CD4-positive, alpha-beta T cell treated with Interleukin-2 at 100 ng/mL for 4 hours (primary cell): ENCODE data around the gene TLR6.
"Not testable (repeated sequence)": the region's sequence is repeated elsewhere in the genome, so short reads cannot be mapped to it uniquely, and the experiment has no call there.

Experiments
- DNase-seq: peaks from one replicate; pipeline ENCODE4 v3.0.0-alpha.2; 2020; ENCODE audit warnings: low spot score

Gene TLR6

DNA sequence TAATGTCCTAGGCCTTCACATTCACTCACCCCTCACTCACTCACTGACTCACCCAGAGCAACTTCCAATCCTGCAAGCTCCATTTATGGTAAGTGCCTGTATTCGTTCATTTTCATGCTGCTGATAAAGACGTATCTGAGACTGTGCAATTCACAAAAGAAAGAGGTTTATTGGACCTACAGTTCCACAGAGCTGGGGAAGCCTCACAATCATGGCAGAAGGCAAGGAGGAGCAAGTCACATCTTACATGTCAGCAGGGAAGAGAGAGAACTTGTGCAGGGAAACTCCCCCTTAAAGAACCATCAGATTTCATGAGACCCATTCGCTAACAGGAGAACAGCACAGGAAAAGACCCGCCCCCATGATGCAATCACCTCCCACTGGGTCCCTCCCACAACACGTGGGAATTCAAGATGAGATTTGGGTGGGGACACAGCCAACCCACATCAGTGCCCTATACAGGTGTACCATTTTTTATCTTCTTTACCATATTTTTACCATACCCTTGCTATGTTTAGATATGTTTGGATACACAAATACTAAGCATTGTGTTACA, 33.8 kb downstream of the TLR6 start:
- no peak for DNase-seq

DNA sequence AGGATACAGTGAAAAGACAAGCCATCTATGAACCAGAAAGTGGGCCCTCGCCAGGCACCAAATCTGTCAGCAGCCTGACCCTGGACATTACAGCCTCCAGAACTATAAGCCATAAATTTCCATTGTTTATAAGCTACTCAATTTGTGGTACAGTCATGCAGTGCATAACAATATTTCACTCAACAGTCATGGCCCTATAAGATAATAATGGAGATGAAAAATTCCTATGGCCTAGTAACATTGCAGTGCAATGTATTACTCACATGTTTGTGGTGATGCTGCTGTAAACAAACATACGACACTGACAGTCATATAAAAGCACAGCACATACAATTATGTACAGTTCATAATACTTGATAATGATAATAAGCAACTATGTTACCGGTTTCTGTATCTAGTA, 34.9 kb downstream of the TLR6 start:
- DNase-seq: no peak

DNA sequence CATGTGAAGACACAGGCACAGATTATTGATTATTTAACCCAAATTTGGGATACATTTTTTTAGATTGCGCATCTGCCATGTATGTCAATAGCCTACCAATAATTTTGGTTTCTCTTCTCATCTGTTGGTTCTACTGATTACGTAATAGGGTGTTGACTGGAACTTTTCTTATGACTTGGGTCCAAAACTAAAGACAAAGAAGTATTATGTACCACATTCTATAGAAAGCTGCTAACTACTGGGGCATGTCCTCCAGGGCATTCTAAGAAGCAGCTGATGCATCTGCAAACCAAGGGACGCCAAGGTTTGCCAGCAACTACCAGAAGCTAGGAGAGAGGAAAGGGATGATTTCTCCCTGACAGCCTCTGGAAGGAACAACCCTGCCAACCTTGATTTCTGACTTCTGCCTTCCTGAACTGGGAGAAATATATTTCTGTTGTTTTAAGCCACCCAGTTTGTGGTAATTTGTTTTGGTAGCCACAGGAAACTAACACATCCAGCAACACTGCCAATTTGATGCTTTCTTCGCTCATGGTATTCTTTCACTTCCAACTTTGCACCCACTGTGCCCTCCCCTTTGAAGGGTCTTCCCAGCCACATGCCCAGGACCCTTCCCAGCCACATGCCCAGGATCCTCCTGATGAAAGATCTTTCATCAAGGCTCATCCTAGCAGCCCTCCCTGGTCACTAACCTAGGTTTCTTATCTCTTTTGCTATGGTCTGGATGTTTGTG, 36.1 kb downstream of the TLR6 start:
- DNase-seq: no peak

DNA sequence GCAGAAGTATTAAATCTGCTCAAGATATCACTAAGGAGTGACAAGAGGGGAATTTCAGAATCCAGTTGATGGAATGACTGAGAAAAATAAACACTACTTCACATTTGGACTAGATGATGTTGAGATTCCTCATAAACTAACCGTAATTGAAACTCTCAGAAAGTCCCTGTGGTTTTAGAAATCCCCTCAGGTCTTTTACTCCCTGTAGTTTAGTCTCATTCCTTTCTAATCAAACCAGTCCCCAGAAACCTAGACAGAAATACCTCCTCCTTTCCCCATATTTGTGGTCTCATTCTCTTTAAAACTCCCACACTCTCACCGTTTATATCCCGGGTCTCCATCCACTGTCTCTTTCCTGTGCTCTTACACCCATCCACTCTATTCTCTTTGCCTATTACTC, 37.0 kb downstream of the TLR6 start:
- no peak for DNase-seq

DNA sequence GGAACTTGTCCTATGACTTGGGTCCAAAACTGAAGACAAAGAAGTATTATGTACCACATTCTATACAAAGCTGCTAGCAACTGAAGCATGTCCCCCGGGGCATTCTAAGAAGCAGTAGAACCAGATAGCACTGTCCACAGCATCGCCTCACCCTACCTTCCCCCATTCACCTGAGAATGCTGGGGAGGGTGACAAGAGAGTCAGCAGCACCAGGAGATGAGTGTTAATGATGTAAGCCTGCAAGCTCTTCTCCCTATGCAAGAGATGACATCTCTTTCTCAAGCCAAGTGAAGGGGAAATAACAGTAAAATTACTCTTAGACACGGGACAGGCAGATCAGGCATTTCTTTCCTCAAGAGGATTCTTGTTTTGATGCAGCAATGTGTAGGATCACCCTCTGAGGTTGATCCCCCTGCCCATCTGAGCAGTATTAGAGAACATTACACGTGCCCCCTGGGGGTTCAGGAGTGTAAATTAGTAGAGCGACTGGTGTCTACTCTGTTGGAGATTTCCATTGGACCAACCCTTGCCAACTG, 38.1 kb downstream of the TLR6 start:
- DNase-seq: no peak

DNA sequence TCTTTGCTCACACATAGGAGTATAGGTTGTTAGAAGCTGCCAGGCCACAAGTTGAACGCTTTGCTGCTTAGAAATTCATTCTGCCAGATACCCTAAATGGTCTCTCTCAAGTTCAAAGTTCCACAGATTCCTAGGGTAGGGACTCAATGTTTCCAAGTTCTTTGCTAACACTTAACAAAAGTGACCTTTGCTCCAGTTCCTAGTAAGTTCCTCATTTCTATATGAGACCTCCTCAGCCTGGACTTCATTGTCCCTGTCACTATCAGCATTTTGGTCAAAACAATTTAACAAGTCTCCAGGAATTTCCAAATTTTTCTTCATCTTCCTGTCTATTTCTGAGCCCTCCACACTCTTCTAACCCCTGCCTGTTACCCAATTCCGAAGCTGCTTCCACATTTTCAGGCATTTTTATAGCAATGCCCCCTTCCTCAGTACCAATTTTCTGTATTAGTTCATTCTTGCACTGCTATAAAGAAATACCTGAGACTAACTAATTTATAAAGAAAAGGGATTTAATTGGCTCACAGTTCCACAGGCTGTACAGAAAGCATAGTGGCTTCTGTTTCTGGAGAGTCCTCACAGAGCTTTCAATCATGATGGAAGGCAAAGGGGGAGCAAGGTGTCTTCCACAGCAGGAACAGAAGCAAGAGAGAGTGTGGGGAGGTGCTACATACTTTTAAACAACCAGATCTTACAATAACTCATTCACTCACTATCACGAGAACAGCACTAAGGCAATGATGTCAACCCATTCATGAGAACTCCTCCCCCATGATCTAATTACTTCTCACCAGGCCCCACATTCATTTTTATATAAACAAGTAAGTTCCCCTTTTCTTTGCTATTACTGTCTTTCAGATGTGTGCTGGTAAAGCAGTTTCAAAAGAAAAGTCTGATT, 40.5 kb downstream of the TLR6 start:
- DNase-seq: no peak

DNA sequence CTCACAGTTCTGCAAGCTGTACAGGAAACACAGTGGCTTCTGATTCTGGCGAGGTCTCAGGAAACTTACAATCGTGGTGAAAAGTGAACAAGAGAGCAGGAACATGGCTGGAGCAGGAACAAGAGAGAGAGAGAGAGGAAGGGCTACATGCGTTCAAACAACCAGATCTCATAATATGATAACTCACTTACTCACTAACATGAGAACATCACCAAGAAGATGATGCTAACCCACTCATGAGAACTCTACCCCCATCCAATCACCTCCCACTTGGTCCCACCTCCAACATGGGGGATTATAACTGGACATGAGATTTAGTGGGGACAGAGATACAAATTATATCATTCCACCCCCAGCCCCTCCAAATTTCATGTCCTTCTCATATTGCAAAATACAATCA, 42.2 kb downstream of the TLR6 start:
- DNase-seq: no peak

DNA sequence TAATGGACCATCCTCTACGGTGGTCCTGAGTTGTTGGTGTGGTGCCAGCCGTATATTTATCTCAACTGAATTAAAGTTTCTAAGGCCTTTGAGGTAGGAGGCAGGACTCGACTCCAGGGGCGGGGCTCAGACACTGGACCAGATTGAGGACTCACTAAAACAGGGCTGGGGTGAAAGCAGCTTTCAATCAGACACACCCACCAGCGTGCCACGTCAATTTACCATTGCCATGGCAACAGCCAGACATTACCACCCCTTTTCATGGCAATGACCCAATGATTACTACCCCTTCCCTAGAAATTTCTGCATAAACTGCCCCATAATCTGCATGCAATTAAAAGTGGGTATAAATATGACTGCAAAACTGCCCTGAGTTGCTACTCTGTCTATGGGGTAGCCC, 45.3 kb downstream of the TLR6 start:
- no peak for DNase-seq

DNA sequence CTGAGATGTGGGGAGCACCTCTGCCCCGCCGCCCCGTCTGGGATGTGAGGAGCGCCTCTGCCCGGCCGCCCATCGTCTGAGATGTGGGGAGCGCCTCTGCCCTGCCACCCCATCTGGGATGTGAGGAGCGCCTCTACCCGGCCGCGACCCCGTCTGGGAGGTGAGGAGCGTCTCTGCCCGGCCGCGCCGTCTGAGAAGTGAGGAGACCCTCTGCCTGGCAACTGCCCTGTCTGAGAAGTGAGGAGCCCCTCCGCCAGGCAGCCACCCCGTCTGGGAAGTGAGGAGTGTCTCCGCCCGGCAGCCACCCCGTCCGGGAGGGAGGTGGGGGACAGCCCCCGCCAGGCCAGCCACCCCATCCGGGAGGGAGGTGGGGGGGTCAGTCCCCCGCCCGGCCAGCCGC, 49.2 kb downstream of the TLR6 start:
- not testable (repeated sequence) for DNase-seq

DNA sequence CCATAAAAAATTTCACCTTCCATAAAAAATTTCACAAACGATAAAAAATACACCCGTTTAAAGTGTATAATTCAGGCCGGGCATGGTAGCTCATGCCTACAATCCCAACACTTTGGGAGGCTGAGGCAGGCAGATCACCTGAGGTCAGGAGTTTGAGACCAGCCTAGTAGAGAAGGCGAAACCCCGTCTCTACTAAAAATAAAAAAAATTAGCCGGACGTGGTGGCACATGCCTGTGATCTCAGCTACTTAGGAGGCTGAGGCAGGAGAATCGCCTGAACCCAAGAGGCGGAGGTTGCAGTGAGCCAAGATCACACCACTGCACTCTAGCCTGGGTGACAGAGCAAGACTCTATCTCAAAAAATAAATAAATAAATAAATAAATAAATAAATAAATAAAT, 50.4 kb downstream of the TLR6 start:
- not testable (repeated sequence) for DNase-seq

DNA sequence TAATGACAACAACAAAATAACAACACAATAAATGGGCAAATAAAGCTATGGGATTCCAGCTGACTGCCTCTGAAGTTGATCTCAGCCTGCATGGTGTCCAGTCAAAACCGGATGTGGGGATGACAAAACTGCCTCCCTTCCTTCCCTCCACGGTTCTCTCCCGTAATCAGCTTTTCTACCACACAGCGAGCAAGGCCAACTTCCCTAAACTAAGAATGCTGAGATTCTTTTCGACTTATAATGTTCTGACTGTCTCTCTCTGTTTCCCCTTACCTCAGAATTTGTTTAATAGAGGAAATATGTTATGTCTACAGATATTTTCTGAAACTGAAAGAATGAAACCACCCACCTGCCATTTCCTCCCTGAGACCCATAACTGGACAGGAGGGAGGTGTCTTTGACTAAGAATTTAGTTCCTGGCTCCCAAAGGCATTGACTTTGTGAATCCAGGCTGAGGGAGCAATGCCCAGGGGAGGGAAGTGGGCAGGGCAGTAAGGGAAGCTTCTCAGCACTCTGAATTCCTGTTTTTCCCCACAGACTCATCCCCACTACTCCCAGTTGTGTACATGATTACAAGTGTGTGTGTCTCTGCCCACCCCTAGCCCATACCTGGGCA, 51.0 kb downstream of the TLR6 start:
- peak; percentile 37 for DNase-seq

DNA sequence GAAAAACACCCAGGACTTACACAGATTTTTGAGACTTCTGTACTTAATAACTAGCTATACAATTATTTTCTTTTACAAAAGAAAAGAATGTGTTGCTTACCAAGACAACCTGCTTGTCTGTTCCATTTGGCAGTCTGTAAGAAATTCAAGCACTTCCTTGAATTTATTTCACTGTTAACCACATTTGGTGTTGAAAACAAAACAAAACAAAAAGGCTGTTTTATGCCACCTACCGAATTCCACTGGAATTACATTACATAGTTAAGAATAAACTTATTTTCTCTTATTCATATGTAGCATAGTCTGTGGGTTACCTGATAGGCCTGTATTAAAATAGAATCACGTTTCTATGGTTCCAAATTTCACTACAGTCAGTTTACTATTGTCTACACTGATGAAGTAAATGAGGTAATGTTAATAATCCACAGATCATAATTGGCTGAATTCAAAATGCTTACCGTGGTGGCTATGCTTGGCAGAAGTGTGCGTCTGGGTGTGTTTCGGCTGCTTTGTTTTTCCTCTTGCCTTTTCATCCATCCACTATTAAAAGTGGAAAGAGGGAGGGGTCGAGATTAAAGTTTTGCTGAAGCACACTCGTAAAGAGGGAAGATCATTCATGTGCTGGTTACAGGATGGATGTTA, 51.8 kb downstream of the TLR6 start, which contains the start of gene TLR1:
Gene TLR1, minus strand, starts transcription at position 138 of the 642 bp plus-strand sequence. CDS start 5,960 bp downstream, outside the sequence.
- DNase-seq: peak; percentile 81

DNA sequence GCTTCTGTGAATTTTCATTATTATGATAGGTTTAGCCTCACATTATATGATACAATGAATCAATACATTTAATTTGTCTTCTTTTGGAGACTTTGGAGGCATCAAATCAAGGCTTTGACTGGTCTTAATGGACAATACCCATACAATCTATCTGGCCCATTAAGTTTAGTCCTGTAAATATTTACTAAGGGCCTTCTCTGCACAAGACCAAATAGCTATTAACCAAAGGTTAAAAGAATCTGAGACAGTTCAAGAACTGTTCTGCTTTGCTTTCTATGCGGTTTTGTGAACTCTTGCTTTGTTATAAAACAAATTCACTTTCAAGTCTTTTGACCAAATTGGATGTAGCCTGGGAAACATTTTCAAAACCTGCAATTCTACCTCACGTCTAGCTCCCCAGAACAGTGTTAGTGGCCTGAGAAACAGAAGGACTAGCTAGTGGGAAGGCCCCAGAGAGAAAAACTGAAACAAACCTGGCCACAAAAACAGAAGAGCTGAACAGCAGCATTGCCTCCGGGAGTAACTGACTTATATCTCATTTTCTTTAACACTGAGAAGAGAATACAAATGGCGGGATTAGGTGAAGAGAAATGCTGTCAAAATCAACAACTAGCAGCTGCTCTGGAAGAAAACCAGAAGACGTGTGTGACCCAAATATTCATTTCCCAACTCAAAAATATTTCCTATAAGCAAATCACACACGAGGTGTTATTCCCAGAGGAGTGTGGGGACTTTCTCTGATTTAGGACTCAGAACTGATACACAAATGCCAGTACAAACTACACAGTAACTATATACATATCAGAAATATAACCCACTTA, 52.6 kb downstream of the TLR6 start:
- peak; percentile 19 for DNase-seq

DNA sequence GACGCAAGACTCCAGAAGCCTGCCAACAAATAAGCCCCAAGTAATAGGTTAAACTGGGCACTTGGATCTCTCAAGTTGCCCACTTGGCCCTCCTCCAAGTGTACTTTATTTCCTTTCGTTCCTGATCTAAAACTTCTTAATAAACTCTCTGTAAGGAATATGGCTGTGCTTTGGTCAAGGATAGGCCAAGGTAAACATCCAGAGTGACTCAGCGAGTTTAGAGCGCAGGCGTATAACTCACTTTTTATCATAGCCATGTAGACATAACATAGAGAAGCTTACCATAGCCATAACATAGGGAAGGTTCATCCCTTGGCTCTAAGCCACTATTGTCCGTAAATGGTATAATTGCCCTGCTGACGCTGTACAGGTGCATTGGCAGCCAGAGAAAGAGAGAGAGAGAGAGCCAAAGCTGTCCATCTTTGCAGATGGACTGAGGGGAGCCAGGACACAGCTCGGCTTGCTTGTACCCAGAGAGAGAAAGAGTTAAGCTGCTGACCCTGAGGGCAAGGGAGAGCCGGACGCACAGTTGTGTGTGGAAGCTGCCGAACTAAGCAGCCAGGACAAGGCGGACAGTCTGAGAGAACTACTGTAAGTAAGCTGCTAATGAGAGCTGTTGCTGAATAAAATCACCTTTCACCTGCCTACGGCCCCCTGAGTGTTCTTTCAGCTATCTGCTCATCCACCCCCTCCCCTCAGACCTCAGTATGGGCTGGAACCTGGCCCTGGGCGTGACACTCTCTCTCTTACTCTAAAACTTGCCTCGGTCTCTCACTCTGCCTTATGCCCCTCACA, 53.9 kb downstream of the TLR6 start:
- no peak for DNase-seq

DNA sequence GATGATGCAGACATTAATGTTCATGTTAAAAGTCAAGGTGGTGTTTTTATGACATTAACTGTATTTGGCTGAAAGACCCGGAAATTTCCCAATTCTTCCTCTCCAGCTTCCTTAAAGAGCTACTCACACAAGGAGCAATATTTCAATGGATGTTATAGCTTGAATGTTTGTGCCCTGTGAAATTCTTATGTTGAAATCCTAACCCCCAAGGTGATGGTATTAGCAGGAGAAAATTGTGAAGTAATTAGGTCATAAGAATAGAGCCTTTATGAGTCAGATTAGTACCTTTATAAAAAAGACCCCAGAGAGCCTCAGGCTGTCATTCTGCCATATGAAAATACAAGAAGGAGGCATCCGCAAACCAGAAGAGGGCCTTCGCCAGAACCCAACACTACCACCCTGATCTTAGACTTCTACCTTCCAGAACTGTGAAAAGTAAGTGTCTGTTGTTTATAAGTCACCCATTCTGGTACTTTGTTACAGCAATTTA, 55.6 kb downstream of the TLR6 start:
- no peak for DNase-seq

DNA sequence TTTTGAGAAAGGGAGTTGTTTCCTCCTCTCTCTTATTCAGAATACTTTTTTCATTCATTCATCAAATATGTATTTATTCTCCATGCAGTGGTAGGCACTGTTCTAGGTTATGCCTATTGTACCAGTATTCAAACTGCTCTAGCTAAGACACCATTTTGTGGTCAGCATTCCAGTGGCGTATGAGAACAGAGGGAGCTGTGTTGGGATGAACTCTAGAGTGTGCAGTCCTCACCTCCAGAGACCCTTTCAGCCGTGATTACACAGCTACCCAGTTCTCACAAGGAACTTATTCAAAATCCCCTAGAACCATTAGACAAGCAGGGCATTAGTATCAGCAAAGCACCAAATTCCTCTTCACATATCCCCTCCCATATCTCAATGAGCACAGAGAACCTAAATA, 56.3 kb downstream of the TLR6 start:
- DNase-seq: no peak

DNA sequence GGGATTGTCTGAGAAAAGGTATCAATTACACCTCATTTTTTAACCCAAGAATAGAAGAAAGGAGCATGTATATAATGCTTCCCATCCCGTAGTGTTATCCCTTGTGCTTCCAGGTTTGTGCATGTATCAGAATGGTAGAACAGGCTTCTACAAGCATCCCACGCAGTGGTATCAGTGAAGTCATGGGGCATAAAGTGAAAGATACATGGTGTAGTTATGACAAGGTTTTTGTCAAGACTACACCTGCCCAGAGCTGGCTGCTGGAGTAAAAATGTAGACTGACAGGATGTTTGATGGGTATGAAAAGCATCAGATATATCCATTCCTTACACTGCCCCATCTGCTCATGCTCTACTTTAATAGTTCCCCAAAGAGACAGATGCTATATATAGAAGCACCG, 61.5 kb downstream of the TLR6 start:
- DNase-seq: no peak

DNA sequence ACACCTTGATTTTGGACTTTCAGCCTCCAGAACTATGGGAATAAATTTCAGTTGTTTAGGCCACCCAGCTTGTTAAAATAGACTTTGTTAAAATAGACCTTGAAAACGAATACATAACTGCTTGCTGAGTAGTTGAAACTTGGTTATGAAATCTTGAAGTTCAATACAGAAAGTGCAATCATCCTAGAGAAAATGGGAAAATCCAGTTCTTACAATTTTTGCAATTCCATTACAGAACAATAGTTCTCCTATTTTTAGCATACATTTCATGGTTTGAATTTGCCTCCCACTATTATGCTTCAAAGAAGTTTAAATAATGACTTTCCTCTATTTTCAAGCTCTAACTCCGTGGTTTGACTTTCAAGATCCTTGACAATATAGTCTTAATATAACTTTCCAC, 62.6 kb downstream of the TLR6 start:
- DNase-seq: no peak

DNA sequence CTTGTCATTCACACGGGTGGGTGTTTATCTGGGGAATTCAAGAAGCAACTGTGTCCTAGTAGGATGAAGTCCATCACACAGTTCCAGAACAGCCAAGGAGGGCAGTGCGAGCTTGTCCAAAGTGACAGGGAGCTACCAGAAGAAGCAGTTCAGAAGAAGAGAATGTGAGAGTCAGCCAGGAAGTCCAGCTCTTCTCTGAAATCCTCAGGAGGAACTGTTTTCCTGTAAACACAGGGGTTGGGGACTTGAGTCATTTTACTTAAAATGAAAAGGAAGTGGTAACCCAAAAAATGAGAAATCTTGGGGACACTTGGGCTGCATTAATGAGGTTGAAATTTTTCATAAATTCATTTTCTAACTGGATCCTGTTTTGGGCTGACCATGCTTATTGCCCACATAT, 65.6 kb downstream of the TLR6 start:
- DNase-seq: no peak

DNA sequence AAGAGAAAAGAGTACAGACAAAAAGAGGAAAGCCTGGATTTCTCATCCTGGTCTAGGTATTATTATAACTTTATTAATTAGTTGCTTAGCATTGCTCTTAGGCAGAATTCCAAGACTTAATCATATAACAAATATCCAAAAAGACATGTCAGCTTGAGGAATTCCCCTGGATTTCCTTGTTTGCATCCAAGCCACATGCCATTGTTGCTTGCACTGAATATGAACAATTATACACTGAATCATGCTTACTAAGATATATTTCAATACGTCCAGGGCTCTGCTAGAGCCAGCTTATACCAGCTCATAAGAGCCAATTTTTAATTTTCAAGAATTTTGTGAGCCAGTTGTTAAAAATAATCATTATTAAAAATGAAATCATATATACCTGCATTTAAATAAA, 68.3 kb downstream of the TLR6 start:
- DNase-seq: no peak
